HCT116 (cell line): ENCODE measurements around the gene MNX1. TPM values are rescaled to one million over a fixed set of nuclear protein-coding genes. Genes with fewer than 3 reads are reported as not detected.
A peak's percentile ranks its signal among the peaks of the same experiment; 100 is the strongest.

ENCODE experiments used
- ATAC-seq: fragments of 200-7000 bp; cut with Tn5 transposase; 2 replicates; pipeline ENCODE4 v1.9.1; 2020; ENCODE audit warnings: mild to moderate bottlenecking, moderate library complexity
- BruUV-seq: library from RNA; stranded (reverse); fragments of 400-500 nt; replicated peaks from 2 replicates; lab custom pipeline; 2021; lab: Mats Ljungman, UMichigan
- CTCF ChIA-PET: fragments of 300-600 bp; sonication (Branson Sonifier 250); formaldehyde crosslinking; loops from one replicate; lab custom pipeline; 2021; ENCODE audit warnings: antibody characterized with exemption; lab: Charles Lee
- POLR2A ChIA-PET: fragments of 300-600, 350-600 bp; sonication (Branson Sonifier 250); formaldehyde crosslinking; loops from one replicate; lab custom pipeline; 2021; ENCODE audit warnings: antibody characterized with exemption; lab: Charles Lee
- RAD21 ChIA-PET, 2 experiments: fragments of 300-600 bp; sonication (Branson Sonifier 250); formaldehyde crosslinking; loops; one replicate each; lab custom pipeline; 2023; ENCODE audit warnings: low total read pairs in 2 of 2; ENCODE audit not compliant: uncharacterized antibody in 2 of 2, unreplicated experiment in 2 of 2, low non-redundant PET in 1 of 2; lab: Charles Lee
- DNase-seq: peaks from one replicate; pipeline ENCODE4 v3.0.0-alpha.2; 2010; ENCODE audit warnings: low read depth, low spot score
- H2AFZ ChIP-seq: fragments of 200-600 bp; shearing (Covaris generic), sonication (generic); 2 replicates; pipeline ENCODE4 v1.6.1; 2017; ENCODE audit warnings: low read depth, mixed run types, mixed read lengths, antibody characterized with exemption, low read length; ENCODE audit not compliant: poor library complexity, severe bottlenecking
- H3K27ac ChIP-seq: 2 replicates; pipeline ENCODE4 v1.5.1; 2012; ENCODE audit warnings: low read depth, low read length
- H3K27me3 ChIP-seq: fragments of 200-600 bp; sonication (generic); 2 replicates; pipeline ENCODE4 v1.6.1; 2016; ENCODE audit warnings: mixed run types, low read length, mixed read lengths; ENCODE audit not compliant: insufficient read depth
- H3K36me3 ChIP-seq, 2 experiments: fragments of 200-500 bp in 1 of 2; fragments of 200-600 bp in 1 of 2; sonication (Bioruptor generic) in 1 of 2; sonication (generic) in 1 of 2; 2 replicates each; pipeline versions ENCODE4 v1.5.1 to v1.6.1; 2014 to 2016; ENCODE audit warnings: low read length in 2 of 2, inconsistent platforms in 1 of 2, mixed read lengths in 1 of 2, mixed run types in 1 of 2; ENCODE audit not compliant: insufficient read depth in 2 of 2, control insufficient read depth in 1 of 2
- H3K4me1 ChIP-seq, 2 experiments: fragments of 200-600 bp in 1 of 2; sonication (generic) in 1 of 2; 2 replicates each; pipeline versions ENCODE4 v1.5.1 to v1.6.1; 2012 to 2017; ENCODE audit warnings: low read length in 2 of 2, inconsistent platforms in 1 of 2, mild to moderate bottlenecking in 1 of 2, mixed read lengths in 1 of 2, mixed run types in 1 of 2, moderate library complexity in 1 of 2; ENCODE audit not compliant: insufficient read depth in 2 of 2, control insufficient read depth in 1 of 2
- H3K4me2 ChIP-seq: fragments of 200-600 bp; sonication (generic); 2 replicates; pipeline ENCODE4 v1.6.1; 2017; ENCODE audit warnings: mixed run types, low read length, mixed read lengths
- H3K4me3 ChIP-seq, 2 experiments: fragments of 200-600 bp in 1 of 2; sonication (generic) in 1 of 2; replicated peaks in 1 of 2; 2 replicates each; pipeline ENCODE4 v1.5.1; 2011 to 2016; ENCODE audit warnings: low read length in 2 of 2, control low read depth in 1 of 2, low read depth in 1 of 2, mild to moderate bottlenecking in 1 of 2, mixed read lengths in 1 of 2, mixed run types in 1 of 2
- H3K79me2 ChIP-seq: fragments of 200-600 bp; sonication (generic); 2 replicates; pipeline ENCODE4 v1.6.1; 2017; ENCODE audit warnings: mild to moderate bottlenecking, mixed run types, low read length, moderate library complexity, mixed read lengths; ENCODE audit not compliant: insufficient read depth
- H3K9ac ChIP-seq: fragments of 200-600 bp; sonication (generic); 2 replicates; pipeline ENCODE4 v1.6.1; 2016; ENCODE audit warnings: low read length, mixed read lengths
- H3K9me2 ChIP-seq: fragments of 200-600 bp; sonication (generic), shearing (Covaris generic); 2 replicates; pipeline ENCODE4 v1.6.1; 2017; ENCODE audit warnings: mixed run types, mild to moderate bottlenecking, moderate library complexity; ENCODE audit not compliant: insufficient read depth
- H3K9me3 ChIP-seq, 2 experiments: fragments of 200-500 bp in 1 of 2; fragments of 200-600 bp in 1 of 2; sonication (Bioruptor generic) in 1 of 2; sonication (generic) in 1 of 2; 2 replicates each; pipeline ENCODE4 v1.6.1; 2014 to 2017; ENCODE audit warnings: low read length in 2 of 2, mixed read lengths in 2 of 2, inconsistent platforms in 1 of 2, low read depth in 1 of 2, mild to moderate bottlenecking in 1 of 2, mixed run types in 1 of 2, moderate library complexity in 1 of 2; ENCODE audit not compliant: control insufficient read depth in 1 of 2, insufficient read depth in 1 of 2
- H4K20me1 ChIP-seq: fragments of 200-600 bp; sonication (generic), shearing (Covaris generic); 2 replicates; pipeline ENCODE4 v1.6.1; 2017; ENCODE audit warnings: mixed run types, mild to moderate bottlenecking, moderate library complexity; ENCODE audit not compliant: insufficient read depth
- EZH2phosphoT487 ChIP-seq: fragments of 200-600 bp; IDR thresholded peaks from 2 replicates; pipeline ENCODE4 v1.6.1; 2018; ENCODE audit warnings: antibody characterized with exemption, borderline replicate concordance
- RAD21 ChIP-seq: IDR thresholded peaks from 2 replicates; pipeline ENCODE4 v1.6.1; 2012; ENCODE audit warnings: low read depth, mild to moderate bottlenecking
- SP1 ChIP-seq: IDR thresholded peaks from 2 replicates; pipeline ENCODE4 v1.6.1; 2012; ENCODE audit warnings: low read depth
- TCF7L2 ChIP-seq: IDR thresholded peaks from 2 replicates; pipeline ENCODE4 v1.7.0; 2011; ENCODE audit warnings: borderline replicate concordance, inconsistent platforms; ENCODE audit not compliant: insufficient read depth, insufficient read length; ENCODE audit errors: extremely low read depth
- intact Hi-C: fragments of 100-400 bp; cut with micrococcal nuclease; formaldehyde crosslinking; loops from 2 replicates; pipeline ENCODE4 v1.10.0; 2022
- total RNA-seq: library from RNA; stranded (reverse); gene quantifications from one replicate; pipeline ENCODE4 v1.2.1, GENCODE V29; 2021; ENCODE audit not compliant: unreplicated experiment
- TF ChIP-seq, protein P1 (sequence below): IDR thresholded peaks from 2 replicates; pipeline ENCODE4 v1.6.1; 2011; ENCODE audit warnings: mild to moderate bottlenecking, low read length, moderate library complexity; ENCODE audit not compliant: insufficient replicate concordance; ENCODE audit errors: extremely low read depth

MNX1 gene
- total RNA-seq, 1 experiment from 2014 or later: 7.7 TPM

DNA sequence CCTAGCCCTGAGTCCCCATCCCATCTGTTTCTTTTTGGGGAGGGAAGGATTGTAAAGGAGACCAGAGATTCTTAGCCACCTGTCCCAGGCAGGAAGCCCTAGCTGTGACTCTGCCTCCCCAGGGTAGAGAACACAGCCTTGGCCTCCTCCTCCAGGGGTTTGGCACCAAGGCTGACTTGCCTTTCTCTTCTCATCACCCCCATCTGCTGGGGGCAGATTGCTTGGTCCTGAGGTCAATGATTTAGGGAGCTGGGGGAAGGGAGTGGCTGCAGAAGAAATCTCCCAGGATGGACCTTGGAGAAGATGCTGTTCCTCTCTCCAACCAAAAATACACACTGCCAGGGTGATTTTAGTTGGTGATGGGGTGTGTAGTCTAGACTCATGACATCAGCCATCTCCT lies 2.6 kb upstream of the MNX1 start (continued):
- TF ChIP-seq TCF7L2: no peak
- TF ChIP-seq, protein P1, sequence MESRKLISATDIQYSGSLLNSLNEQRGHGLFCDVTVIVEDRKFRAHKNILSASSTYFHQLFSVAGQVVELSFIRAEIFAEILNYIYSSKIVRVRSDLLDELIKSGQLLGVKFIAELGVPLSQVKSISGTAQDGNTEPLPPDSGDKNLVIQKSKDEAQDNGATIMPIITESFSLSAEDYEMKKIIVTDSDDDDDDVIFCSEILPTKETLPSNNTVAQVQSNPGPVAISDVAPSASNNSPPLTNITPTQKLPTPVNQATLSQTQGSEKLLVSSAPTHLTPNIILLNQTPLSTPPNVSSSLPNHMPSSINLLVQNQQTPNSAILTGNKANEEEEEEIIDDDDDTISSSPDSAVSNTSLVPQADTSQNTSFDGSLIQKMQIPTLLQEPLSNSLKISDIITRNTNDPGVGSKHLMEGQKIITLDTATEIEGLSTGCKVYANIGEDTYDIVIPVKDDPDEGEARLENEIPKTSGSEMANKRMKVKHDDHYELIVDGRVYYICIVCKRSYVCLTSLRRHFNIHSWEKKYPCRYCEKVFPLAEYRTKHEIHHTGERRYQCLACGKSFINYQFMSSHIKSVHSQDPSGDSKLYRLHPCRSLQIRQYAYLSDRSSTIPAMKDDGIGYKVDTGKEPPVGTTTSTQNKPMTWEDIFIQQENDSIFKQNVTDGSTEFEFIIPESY: no peak

DNA sequence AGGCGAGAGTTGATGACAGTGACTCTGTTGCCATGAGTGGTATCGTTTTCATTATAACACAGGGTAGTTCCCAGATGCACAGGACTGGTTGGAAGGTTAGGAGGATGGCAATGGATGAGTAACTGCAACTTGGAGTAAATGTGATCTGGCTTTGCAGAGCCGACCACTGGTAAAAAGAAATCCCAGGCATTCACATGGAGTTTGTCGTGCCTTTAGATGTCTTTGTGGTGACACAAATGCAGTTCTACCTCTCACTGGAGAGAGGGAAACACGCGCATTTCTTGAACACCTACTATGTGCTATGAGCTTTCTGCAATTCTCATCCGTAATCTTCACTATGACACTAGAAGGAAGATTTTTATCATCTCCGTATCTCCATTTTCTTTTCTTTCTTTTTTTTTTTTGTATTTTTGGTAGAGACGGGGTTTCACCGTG lies 1.7 kb upstream of the MNX1 start:
- DNase-seq: no peak
- ChIA-PET CTCF (no interaction called here), POLR2A (no interaction called here), RAD21 (no interaction called here)
- Histone ChIP-seq H3K36me3 (no peaks in the 10 kb centered on the region), H3K4me2 (peak overlapping the region; percentile 98), H3K4me3 (peak overlapping the region; percentile 64 to 92; a peak in 3 of 4 replicates), H3K27ac (no peak overlapping the region), H3K9me3 (no peaks in the 10 kb centered on the region), H3K4me1 (peaks cover 14 to 28% of the 10 kb centered on the region in 2 experiments), H3K9ac (peak overlapping the region; percentile 90), H3K79me2 (peaks cover 7% of the 10 kb centered on the region; the same call in 1 of the 2 replicates), H4K20me1 (no peaks in the 10 kb centered on the region), H2AFZ (no peak overlapping the region), H3K27me3 (no peaks in the 10 kb centered on the region), H3K9me2 (no peaks in the 10 kb centered on the region)
- BruUV-seq: TSS peak; percentile 55
- no peak for TF ChIP-seq RAD21
- no peak for TF ChIP-seq SP1
- TF ChIP-seq EZH2phosphoT487: no peak
- no peak for ATAC-seq
- intact Hi-C loops: no loop called here
